ENCODE results near the gene FBXL17.

DNA sequence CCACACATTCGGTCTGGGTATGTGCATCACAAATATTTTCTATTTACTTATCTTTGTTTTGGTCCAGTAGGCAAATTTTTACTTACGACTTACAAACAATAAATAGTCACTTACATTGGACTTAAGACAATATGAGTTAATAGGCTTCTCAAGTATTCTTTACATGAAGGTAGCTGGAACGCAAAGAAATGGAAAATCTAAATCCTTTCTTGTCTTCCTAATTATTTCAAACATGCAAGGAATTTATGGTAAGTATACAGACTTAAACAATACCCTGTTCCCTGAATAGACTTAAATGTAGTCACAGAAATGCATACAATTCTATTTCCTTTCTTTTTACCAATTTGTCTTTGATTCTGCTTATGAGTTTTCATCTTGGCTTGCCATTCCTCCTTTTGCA lies 448.6 kb downstream of the FBXL17 start:
- TF ChIP-seq, protein P1, sequence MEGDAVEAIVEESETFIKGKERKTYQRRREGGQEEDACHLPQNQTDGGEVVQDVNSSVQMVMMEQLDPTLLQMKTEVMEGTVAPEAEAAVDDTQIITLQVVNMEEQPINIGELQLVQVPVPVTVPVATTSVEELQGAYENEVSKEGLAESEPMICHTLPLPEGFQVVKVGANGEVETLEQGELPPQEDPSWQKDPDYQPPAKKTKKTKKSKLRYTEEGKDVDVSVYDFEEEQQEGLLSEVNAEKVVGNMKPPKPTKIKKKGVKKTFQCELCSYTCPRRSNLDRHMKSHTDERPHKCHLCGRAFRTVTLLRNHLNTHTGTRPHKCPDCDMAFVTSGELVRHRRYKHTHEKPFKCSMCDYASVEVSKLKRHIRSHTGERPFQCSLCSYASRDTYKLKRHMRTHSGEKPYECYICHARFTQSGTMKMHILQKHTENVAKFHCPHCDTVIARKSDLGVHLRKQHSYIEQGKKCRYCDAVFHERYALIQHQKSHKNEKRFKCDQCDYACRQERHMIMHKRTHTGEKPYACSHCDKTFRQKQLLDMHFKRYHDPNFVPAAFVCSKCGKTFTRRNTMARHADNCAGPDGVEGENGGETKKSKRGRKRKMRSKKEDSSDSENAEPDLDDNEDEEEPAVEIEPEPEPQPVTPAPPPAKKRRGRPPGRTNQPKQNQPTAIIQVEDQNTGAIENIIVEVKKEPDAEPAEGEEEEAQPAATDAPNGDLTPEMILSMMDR (IDR thresholded peaks at IDR 0.05): no peak
- TF ChIP-seq POLR2AphosphoS5 (IDR thresholded peaks at IDR 0.05) (no peak), EP300 (IDR thresholded peaks at IDR 0.05) (no peak)
